Spleen (tissue), 11 donors: Measurements from ENCODE around the gene TEX13C. TPM values are rescaled to one million over a fixed set of nuclear protein-coding genes. Genes with fewer than 3 reads are reported as not detected.

Experiments used
- DNase-seq: peaks from one replicate; pipeline ENCODE4 v3.0.0-alpha.2; 2020
- H3K27ac ChIP-seq, 8 donors: fragments of 200-600 bp; sonication (generic) in 7 of 8; 1 replicate in 4 of 8; 2 replicates in 4 of 8; pipeline versions ENCODE4 v1.5.0 to v1.8.0; 2016 to 2021; ENCODE audit warnings: inconsistent platforms in 4 of 8, mild to moderate bottlenecking in 4 of 8, moderate library complexity in 1 of 8
- H3K27me3 ChIP-seq, 7 donors: fragments of 200-600 bp; sonication (generic) in 6 of 7; replicated peaks in 1 of 7; 1 replicate in 4 of 7; 2 replicates in 3 of 7; pipeline versions ENCODE4 v1.5.0 to v1.8.0; 2016 to 2021; ENCODE audit warnings: inconsistent platforms in 3 of 7, mild to moderate bottlenecking in 1 of 7
- H3K36me3 ChIP-seq, 6 donors: fragments of 200-600 bp; sonication (generic) in 5 of 6; 1 replicate in 4 of 6; 2 replicates in 2 of 6; pipeline versions ENCODE4 v1.5.0 to v1.8.0; 2016 to 2021; ENCODE audit warnings: inconsistent platforms in 2 of 6
- H3K4me1 ChIP-seq, 6 donors: fragments of 200-600 bp; sonication (generic) in 5 of 6; 1 replicate in 3 of 6; 2 replicates in 3 of 6; pipeline versions ENCODE4 v1.5.0 to v1.8.0; 2016 to 2021; ENCODE audit warnings: inconsistent platforms in 3 of 6
- H3K4me3 ChIP-seq, 8 donors: fragments of 200-600 bp; sonication (generic) in 7 of 8; 1 replicate in 4 of 8; 2 replicates in 4 of 8; pipeline versions ENCODE4 v1.5.0 to v1.8.0; 2016 to 2021; ENCODE audit warnings: inconsistent platforms in 4 of 8, mild to moderate bottlenecking in 4 of 8, moderate library complexity in 2 of 8
- H3K9me3 ChIP-seq, 8 donors: fragments of 200-600 bp; sonication (generic) in 7 of 8; 1 replicate in 4 of 8; 2 replicates in 4 of 8; pipeline versions ENCODE4 v1.5.0 to v1.8.0; 2016 to 2021; ENCODE audit warnings: inconsistent platforms in 4 of 8
- POLR2A ChIP-seq, 3 donors: fragments of 450-650 bp; IDR thresholded peaks; one replicate each; pipeline ENCODE4 v1.5.1; 2017; ENCODE audit warnings: antibody characterized with exemption in 3 of 3, mild to moderate bottlenecking in 1 of 3
- POLR2AphosphoS5 ChIP-seq, 3 donors: sonication (generic); formaldehyde crosslinking; IDR thresholded peaks; one replicate each; pipeline ENCODE4 v1.5.1; 2017; ENCODE audit warnings: antibody characterized with exemption in 3 of 3
- WGBS, 5 donors: extraction: QIAGEN DNeasy Blood & Tissue Kit in 3 of 5; methylation state at CpG; one replicate each; pipeline versions ENCODE4 v1.1.5 to v1.1.7; 2013 to 2018; 5-methylcytosine and 5-hydroxymethylcytosine counted together
- intact Hi-C: fragments of 100-400 bp; cut with DNase I; formaldehyde crosslinking; loops from one replicate; pipeline ENCODE4 v1.15.0; 2023; ENCODE audit warnings: low total_unique reads
- polyA plus RNA-seq, 3 donors: library from polyadenylated mRNA; stranded (reverse); fragments of 200-250 nt; gene quantifications; one replicate each; pipeline ENCODE4 v1.2.1, GENCODE V29; 2013
- total RNA-seq, 7 donors: library from RNA; depleted of rRNA in 3 of 7; stranded (reverse); fragments of >200 nt in 3 of 7; fragmentation: NEBNext Ultra II Directional in 4 of 7; extraction: Animal tissue kit (Norgen Biotek cat#: 25700) in 4 of 7; gene quantifications; one replicate each; pipeline versions ENCODE4 v1.1.0 to v1.2.1, GENCODE V29; 2016 to 2021
- TF ChIP-seq, protein P1 (sequence below), 11 experiments: fragments of 200-600 bp in 7 of 11; fragments of 450-650 bp in 4 of 11; sonication (generic) in 4 of 11; IDR thresholded peaks in 8 of 11; conservative IDR thresholded peaks in 3 of 11; 1 replicate in 7 of 11; 2 replicates in 4 of 11; pipeline versions ENCODE4 v1.4.0 to v1.8.0; 2016 to 2021; ENCODE audit warnings: antibody characterized with exemption in 11 of 11, inconsistent platforms in 4 of 11, mild to moderate bottlenecking in 1 of 11
- donor health status: healthy with polysubstance abuse.
- donor health status: DM: no; HTN: no; CAD: no; lungs with moderate emphysema.
- donor health status: DM: no; HTN: no; CAD: no.
- donor health status: Bipolar disorder and iron deficiency.
- donor health status: healthy.
- donor health status: DM: no; HTN: no; CAD: no.
- donor health status: DM: yes; HTN: yes; CAD: no.

Gene TEX13C
- total and polyA plus RNA-seq, 10 donors: not detected

- Histone ChIP-seq H3K27me3 (no peaks in the 10 kb centered on the region), H3K27ac (no peak overlapping the region), H3K36me3 (no peaks in the 10 kb centered on the region), H3K9me3 (no peaks in the 10 kb centered on the region), H3K4me1 (no peaks in the 10 kb centered on the region), H3K4me3 (no peak overlapping the region)
- DNase-seq: no peak
- WGBS, 5 donors: 0 to 100% (median 94%) methylated on average over 1 of the region's 1 CpG
- intact Hi-C loops: no loop called here
- TF ChIP-seq, protein P1, sequence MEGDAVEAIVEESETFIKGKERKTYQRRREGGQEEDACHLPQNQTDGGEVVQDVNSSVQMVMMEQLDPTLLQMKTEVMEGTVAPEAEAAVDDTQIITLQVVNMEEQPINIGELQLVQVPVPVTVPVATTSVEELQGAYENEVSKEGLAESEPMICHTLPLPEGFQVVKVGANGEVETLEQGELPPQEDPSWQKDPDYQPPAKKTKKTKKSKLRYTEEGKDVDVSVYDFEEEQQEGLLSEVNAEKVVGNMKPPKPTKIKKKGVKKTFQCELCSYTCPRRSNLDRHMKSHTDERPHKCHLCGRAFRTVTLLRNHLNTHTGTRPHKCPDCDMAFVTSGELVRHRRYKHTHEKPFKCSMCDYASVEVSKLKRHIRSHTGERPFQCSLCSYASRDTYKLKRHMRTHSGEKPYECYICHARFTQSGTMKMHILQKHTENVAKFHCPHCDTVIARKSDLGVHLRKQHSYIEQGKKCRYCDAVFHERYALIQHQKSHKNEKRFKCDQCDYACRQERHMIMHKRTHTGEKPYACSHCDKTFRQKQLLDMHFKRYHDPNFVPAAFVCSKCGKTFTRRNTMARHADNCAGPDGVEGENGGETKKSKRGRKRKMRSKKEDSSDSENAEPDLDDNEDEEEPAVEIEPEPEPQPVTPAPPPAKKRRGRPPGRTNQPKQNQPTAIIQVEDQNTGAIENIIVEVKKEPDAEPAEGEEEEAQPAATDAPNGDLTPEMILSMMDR (IDR thresholded peaks at IDR 0.05 in 8 of 11, conservative IDR thresholded peaks at IDR 0.05 in 3 of 11): no peak
- TF ChIP-seq POLR2AphosphoS5 (IDR thresholded peaks at IDR 0.05) (no peak), POLR2A (IDR thresholded peaks at IDR 0.05) (no peak)
These were observed 54.5 kb downstream of the TEX13C start for GRCh38 chrX:125374169-125374568.
